NCI-H2107 treated with DMSO at 0.1 percent for 48 hours (cell line): ENCODE measurements around the gene RNF224.

Experiments used
- DNase-seq: peaks from one replicate; lab custom pipeline; 2025; ENCODE audit not compliant: unreplicated experiment; lab: John Stamatoyannopoulos, UW

The RNF224 gene

GRCh38 chr9:137227054-137227852 is at the start of gene RNF224:
RNF224 (plus strand) TSS chr9:137227502; CDS start chr9:137228336, 834 bp downstream.
- peak; percentile 51 for DNase-seq

DNA sequence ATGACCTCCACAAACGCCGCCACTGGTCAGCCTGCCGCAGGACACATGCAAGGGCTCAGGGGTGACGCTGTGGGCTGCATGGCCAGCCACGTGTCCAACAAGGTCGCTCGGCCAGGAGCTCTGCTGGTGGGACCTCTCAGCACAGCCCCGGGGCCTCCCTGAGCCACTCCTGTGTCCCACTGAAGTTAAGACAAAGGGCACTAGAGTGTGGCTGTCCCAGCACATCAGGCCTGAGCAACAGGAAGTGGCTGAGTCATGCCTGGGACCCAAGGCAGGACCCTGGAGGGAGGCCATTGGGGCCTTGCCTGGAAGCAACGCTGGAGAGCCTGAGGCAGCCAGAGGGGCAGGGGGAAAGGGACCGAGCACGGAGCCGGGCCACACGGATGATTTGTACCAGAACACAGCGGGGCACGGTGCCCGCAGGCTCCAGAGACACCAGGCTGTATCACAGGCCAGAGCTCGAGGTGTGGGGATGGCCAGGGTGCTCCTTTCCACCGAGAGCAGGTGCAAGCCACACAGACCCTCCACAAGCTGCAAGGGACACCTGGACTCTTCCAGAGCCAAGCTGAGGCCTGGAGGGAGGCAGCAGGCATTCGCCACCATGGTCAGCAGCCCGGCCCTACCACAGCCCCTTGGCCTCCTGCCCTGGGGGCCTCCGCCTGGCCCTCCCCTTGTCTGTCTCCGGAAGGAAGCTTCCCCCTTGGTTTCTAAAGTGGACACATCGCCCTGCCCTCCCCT is 48.9 kb upstream of the RNF224 start:
- DNase-seq, result no peak

GRCh38 chr9:137178939-137179630 is 48.2 kb upstream of the RNF224 start:
- DNase-seq, result no peak

DNA sequence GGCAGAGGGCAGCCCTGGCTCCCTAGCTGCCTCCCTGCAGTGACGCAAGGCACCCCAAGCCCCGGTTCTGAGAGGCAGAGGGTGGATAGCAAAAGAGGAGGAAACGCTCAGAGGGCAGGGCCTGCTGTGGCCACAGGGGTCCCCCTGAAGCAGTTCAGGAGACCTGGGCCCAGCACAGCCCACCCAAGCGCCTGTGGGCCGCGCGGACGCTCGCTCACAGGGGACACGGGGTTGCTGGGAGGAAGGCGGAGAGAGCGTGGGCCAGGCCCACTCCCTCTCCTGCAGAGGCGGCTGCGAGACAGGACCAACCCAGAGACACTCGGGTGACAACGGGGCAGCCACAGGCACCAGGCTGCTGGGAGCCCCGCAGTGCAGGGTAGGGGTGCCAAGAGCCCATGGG is 47.5 kb upstream of the RNF224 start:
- no peak for DNase-seq

- no peak for DNase-seq
Observed at GRCh38 chr9:137180491-137180890, 46.8 kb upstream of the RNF224 start.

GRCh38 chr9:137181680-137182079 is 45.6 kb upstream of the RNF224 start:
- no peak for DNase-seq

DNA sequence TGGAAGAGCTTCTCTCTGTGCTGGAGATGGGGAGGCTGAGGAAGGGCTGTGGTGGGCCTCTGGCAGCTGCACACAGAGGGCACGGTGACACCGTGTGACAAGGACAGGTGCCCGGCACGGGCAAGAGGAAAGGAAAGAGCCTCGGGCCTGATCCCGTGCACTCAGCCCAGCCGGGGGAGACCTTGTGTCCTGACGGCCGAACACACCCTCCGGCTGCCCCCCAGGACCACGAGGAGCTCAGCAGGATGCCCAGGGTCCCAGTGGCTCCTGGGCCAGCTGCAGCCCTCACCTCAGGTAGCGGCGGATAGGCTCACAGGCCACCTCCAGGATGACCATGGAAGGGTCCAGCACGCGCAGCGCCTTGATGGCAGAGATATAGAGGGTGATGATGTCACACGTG is 44.5 kb upstream of the RNF224 start:
- DNase-seq, result no peak

- DNase-seq, result no peak
Observed at GRCh38 chr9:137183980-137184595, 43.2 kb upstream of the RNF224 start.

DNA sequence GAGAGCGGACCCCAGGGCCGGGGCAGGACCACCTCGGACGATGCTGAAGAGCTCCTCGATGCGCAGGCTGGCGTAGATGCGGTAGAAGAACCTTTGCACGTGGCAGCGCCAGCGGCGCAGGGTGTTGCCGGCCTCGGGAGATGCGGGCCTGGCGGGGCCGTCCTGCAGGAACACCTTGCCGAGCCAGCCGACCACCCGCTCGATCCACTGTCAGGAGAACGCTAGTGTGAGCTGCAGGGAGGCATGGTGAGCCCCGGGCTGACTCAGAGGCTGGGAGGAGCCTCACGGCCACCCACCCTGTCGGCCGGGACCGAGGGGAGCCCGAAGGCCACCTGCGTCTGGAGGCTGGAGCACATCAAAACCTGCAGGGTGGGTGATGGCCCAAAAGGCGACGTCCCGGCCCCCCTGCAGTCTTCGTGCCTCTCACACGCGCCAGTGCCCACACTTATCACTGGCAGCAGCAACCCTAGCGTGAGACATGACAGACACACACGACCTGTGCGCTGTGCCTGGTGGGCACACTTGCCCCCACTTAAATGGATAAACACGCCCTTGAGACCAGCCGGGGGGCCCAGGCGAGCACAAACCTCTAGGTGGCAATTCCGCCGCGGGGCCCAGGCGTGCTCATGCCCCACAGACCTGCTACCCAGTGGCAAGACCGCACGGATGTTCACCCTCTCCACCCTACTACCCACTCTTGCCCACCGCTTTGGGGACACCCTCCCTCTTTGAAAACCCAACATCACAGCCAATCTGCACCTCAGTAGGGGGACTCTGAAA is 42.2 kb upstream of the RNF224 start:
- no peak for DNase-seq

DNA sequence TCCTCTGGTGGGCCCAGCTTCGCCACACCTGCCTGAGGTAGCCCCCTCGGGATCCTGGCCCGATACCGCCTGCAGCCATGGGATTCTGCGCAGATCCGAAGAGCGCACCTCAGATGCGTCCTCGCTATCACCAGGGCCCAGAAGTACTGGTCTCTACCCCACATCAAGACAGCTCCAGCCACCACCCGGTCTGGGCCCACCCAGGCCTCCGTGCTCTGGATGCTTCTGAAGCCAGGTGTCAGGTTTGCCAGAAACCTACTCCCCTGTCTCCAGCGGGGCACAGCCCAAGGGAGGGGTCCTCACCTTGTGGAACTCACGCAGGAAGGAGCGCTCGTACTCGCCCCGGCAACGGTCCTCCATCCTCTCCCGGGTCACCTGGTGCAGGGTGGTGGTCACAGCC is 41.4 kb upstream of the RNF224 start:
- no peak for DNase-seq

GRCh38 chr9:137186385-137186784 is 40.9 kb upstream of the RNF224 start:
- DNase-seq, result no peak

DNA sequence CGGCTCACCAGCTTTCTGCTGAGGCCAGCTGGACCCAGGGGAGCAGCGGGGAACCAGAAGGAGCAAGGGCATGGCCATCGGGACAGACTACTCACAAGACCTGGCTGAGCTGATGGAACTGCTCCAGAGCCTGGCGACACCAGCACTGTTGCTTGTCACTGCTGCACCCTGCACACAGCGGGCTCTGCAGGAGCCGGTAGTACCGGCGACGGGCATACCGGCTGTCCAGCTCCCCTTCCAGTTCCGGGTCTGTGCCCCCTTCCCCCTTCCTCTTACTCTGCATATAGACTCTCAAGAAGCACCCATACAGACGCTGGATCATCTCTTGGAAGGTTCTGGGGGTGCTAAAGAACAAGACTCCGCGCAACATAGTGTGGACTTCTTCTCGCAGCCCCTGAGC is 39.9 kb upstream of the RNF224 start:
- no peak for DNase-seq

GRCh38 chr9:137188086-137188489 is 39.2 kb upstream of the RNF224 start:
- DNase-seq, result no peak

DNA sequence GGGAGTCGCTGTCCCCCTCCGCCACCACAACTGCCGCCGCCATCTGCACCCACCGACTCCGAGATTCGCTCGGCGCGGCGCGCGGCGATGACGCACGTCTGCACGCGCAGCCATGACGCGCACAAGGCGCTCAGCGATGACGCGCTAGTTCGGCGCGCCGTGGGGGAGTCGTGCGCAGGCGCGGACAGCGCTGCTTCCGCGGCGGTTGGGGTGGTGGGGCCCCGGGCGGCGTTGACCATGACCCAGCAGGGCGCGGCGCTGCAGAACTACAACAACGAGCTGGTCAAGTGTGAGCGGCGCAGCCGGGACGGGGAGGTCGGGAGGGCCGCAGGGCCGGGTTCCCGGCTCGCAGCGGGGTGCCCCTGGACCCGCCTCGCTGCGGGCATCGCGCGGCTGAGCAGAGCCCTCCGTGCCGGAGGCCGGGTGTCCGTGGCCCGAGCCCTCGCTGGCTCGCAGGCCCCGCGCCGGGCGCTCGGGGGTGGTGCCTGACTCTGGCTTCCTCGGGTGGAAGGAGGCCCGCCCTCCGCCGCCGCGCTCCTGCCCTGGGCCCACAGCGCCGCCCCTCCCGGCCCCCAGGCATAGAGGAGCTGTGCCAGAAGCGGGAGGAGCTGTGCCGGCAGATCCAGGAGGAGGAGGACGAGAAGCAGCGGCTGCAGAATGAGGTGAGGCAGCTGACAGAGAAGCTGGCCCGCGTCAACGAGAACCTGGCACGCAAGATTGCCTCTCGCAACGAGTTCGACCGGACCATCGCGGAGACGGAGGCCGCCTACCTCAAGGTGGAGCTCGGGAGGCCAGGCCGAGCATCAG is 38.6 kb upstream of the RNF224 start, which contains the start of the genes ANAPC2 and SSNA1:
TSS of gene ANAPC2 (minus strand) at position 71 of the 807 bp plus-strand sequence. CDS start at position 43, 28 bp downstream.
TSS of gene SSNA1 (plus strand) at position 187 of the 807 bp plus-strand sequence. CDS start at position 238, 51 bp downstream.
- peak; percentile 69 for DNase-seq

DNA sequence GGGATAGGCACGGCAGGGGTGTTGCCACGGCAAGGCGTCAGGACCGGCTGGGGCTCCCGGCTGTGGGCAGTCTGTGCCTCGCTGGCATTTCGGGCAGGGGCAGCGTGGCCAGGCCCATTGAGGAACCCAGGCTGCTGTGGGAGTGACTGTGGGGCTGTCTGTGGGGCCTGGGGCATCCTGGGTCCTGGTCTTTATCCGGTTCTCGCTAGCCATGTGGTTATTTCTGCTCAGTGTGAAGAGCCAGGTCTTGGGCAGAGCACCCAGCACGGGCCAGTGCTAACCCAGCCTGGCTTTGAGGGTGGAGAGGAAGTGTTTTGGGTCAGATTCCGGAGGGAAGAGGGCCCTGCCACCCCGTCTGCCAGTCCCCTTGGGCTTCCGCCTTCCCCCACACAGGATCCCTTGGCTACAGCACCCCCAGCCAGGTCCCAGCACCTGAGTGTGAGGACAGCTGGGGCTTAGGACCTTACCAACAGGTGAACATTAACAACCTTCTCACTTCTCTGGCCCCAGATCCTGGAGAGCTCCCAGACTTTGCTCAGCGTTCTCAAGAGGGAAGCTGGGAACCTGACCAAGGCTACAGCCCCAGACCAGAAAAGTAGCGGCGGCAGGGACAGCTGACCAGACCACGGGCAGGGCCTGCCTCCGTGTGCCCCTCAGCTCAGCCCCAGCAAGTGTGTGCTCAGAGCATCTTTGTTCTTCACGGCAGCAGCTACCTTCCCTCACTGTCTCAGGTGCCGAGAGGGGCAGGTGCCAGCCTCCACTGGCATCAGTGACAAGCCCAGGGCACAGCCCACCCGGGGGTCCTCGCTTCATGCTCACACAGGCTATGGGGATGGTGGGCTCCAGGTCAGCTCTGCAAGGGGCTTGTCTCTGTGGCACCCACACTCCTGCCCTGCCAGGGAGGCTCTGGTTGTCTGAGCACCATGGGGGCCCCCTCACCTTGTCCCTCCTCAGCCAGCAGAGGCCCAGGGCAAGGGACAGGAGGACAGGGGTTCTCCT is 37.7 kb upstream of the RNF224 start:
- no peak for DNase-seq

DNA sequence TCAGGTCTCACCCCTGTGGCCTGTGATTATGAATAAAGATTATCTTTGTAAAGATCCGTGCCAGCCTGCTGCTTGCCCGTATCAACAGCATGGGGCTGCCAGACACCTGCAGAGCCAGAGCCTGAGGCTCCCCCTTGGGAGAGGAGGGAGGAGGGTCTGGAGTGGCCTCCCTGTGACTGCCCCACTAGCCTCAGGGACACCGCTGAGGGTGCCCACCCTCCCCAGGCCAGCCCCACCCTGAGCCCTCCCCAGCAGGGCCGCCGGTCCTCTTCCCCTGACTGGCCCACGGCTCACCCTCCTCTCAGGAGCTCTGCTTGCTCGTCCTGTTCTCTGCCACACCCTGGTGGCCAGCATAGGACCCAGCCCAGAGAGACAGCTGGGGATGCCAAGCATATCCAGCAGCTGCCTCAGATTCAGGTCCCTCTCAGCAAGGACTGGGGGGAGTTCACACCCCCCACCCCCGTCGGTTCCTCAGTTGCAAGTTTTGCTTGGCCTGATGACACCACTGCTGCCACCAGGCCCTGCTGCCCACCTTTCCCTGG is 36.9 kb upstream of the RNF224 start:
- DNase-seq, result no peak

DNA sequence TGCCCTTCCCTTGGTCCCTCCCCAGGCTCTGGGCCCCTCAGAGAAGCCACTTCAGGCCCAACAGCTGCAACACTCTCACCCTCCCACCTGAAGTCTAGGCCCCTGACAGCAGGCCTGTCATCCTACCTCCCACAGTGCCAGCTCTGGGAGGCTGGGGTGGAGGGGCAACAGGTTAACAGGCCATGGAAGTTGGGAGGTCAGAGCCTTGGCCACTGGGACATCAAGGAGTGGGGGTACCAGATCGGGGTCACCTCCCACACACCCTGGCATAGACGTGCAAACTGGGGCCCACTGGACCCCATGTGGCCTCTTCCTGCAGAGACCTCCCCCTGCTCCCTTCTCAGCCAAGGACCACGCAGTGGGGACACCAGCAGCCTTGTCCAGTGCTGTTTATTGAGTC is 36.1 kb upstream of the RNF224 start:
- DNase-seq, result no peak
